ENCODE data around the gene ALDH1A1.

The ALDH1A1 gene

GRCh38 chr9:72858089-72858912 is 94.6 kb downstream of the ALDH1A1 start:
- in situ Hi-C loops (cut with HindIII; ENCODE audit: low pct_unique_long_range_greater_than_20kb, low sequenced_read_pairs): no loop called here
- no peak for TF ChIP-seq JUND (IDR thresholded peaks at IDR 0.05; ENCODE audit: low read depth)

GRCh38 chr9:72857624-72857996 is 95.2 kb downstream of the ALDH1A1 start:
- no peak for TF ChIP-seq JUND (IDR thresholded peaks at IDR 0.05; ENCODE audit: low read depth)
- no peak for DNase-seq (ENCODE audit: low read depth in 1 of 2, low spot score in 1 of 2)
- in situ Hi-C loops (cut with HindIII; ENCODE audit: low pct_unique_long_range_greater_than_20kb, low sequenced_read_pairs): no loop called here

More at GRCh38 chr9:72858089-72858912, 94.6 kb downstream of the ALDH1A1 start:
- DNase-seq (ENCODE audit: low read depth in 1 of 2, low spot score in 1 of 2): no peak

- DNase-seq (ENCODE audit: low read depth in 1 of 2, low spot score in 1 of 2): peak; percentile 14 to 54
These were observed 95.8 kb downstream of the ALDH1A1 start for GRCh38 chr9:72856972-72857623.

GRCh38 chr9:72855890-72856523 is 96.8 kb downstream of the ALDH1A1 start:
- TF ChIP-seq JUND (IDR thresholded peaks at IDR 0.05; ENCODE audit: low read depth): no peak
- DNase-seq (ENCODE audit: low read depth in 1 of 2, low spot score in 1 of 2): no peak
- in situ Hi-C loops (cut with HindIII; ENCODE audit: low pct_unique_long_range_greater_than_20kb, low sequenced_read_pairs): no loop called here

More at GRCh38 chr9:72856972-72857623, 95.8 kb downstream of the ALDH1A1 start:
- no peak for TF ChIP-seq JUND (IDR thresholded peaks at IDR 0.05; ENCODE audit: low read depth)
- in situ Hi-C loops (cut with HindIII; ENCODE audit: low pct_unique_long_range_greater_than_20kb, low sequenced_read_pairs): no loop called here

GRCh38 chr9:72855321-72855720 is 97.5 kb downstream of the ALDH1A1 start:
- in situ Hi-C loops (cut with HindIII; ENCODE audit: low pct_unique_long_range_greater_than_20kb, low sequenced_read_pairs): no loop called here
- no peak for TF ChIP-seq JUND (IDR thresholded peaks at IDR 0.05; ENCODE audit: low read depth)
- DNase-seq (ENCODE audit: low read depth in 1 of 2, low spot score in 1 of 2): no peak
